ENCODE measurements around the gene CFAP20DC.
A peak's percentile ranks its signal among the peaks of the same experiment; 100 is the strongest.
"Not testable (repeated sequence)": the region's sequence is repeated elsewhere in the genome, so short reads cannot be mapped to it uniquely, and the experiment has no call there.

CFAP20DC gene

DNA sequence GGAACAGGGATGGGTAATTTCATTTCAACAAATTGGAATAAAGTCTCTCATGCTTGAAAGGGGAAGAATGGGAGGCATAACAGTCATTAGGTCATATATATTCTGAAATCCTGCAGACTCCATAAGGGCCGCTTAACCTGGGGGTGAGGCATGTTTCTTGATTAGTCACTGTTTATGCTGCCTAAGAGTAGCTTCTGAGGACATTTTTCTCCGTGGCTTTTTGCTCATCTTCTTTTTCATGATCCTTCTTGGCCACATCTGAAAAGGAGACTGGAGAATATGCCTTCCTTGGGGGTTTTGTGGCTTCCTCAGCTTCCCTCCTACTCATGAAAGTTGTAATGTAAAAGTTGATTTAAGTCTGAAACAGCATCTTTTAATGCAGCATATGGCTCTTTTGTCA, 20.0 kb upstream of the CFAP20DC start:
- ChIA-PET POLR2A (no interaction called here), CTCF (no interaction called here)
- no peak for DNase-seq (ENCODE audit: extremely low spot score)
- TF ChIP-seq ARNT (IDR thresholded peaks at IDR 0.05) (no peak), SP1 (IDR thresholded peaks at IDR 0.05) (no peak), ZNF384 (IDR thresholded peaks at IDR 0.05) (no peak), TARDBP (IDR thresholded peaks at IDR 0.05) (no peak), ELF4 (IDR thresholded peaks at IDR 0.05) (no peak), CTBP1 (IDR thresholded peaks at IDR 0.05; ENCODE audit: borderline replicate concordance) (no peak)

- no peak for DNase-seq (ENCODE audit: extremely low spot score)
- ChIA-PET CTCF (no interaction called here), POLR2A (no interaction called here)
- no peak for TF ChIP-seq FOXM1 (IDR thresholded peaks at IDR 0.05; ENCODE audit: borderline replicate concordance)
- no peak for TF ChIP-seq FOXK2 (IDR thresholded peaks at IDR 0.05)
- TF ChIP-seq L3MBTL2 (conservative IDR thresholded peaks at IDR 0.05): no peak
- TF ChIP-seq SUZ12 (IDR thresholded peaks at IDR 0.05): no peak
These were observed 15.4 kb upstream of the CFAP20DC start for GRCh38 chr3:59065240-59065639.

- ChIA-PET CTCF (interaction anchor here (0.6 kb wide), 1 partner anchor 295 kb away, joined by 4 read pairs; no protein-coding TSS in a partner anchor), POLR2A (no interaction called here)
- no peak for DNase-seq (ENCODE audit: extremely low spot score)
- TF ChIP-seq ELF4 (IDR thresholded peaks at IDR 0.05): no peak
- TF ChIP-seq FOXK2 (IDR thresholded peaks at IDR 0.05): no peak
These were observed 14.9 kb upstream of the CFAP20DC start for GRCh38 chr3:59064728-59065127.

DNA sequence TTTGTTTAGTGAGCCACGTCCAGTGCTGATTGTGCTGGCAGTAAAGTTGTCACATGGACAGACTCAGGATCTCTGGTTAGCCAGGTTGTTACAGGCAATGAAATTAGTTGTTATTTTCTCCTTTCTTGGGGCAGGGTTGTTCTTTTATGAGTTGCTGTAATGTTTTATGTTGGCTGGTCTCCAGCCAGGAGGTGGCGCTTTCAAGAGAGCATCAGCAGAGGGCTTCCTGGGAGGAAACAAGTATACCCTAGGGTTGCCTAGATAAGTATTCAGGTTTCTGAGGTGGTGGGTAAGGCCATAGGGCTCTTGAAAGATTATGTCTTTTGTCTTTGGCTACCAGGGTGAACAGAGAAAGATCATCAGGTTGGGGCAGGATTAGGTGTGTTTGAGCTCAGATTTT, 14.5 kb upstream of the CFAP20DC start:
- DNase-seq (ENCODE audit: extremely low spot score): no peak
- ChIA-PET POLR2A (no interaction called here), CTCF (interaction anchor here (0.6 kb wide), 1 partner anchor 295 kb away, joined by 4 read pairs; no protein-coding TSS in a partner anchor)
- TF ChIP-seq FOXA1 (IDR thresholded peaks at IDR 0.05) (no peak), CTBP1 (IDR thresholded peaks at IDR 0.05; ENCODE audit: borderline replicate concordance) (no peak), HDGF (IDR thresholded peaks at IDR 0.05; ENCODE audit: borderline replicate concordance) (no peak), SP1 (IDR thresholded peaks at IDR 0.05) (no peak)

DNA sequence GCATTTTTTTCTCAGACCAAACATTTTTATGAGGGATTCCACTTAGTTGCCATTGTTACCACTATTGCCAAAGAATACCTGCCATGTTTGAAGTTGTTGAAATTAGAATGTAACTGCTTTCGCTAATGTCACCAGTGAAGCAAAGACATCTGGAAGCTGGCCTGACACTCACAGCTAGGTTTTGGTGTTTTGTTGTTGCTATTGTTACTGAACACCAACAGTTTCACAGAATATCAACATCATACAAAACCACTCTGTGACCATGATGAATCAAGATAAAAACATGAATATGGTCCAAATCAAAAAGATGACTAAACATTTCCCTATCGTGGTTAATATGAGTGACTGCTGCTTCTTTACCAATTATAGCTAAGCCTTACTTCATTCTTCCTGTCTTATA, 6.9 kb upstream of the CFAP20DC start:
- TF ChIP-seq L3MBTL2 (conservative IDR thresholded peaks at IDR 0.05): no peak
- no peak for TF ChIP-seq HDGF (IDR thresholded peaks at IDR 0.05; ENCODE audit: borderline replicate concordance)
- TF ChIP-seq ELF4 (IDR thresholded peaks at IDR 0.05): no peak
- no peak for TF ChIP-seq CTBP1 (IDR thresholded peaks at IDR 0.05; ENCODE audit: borderline replicate concordance)
- POLR2A ChIA-PET: no interaction called here
- CTCF ChIA-PET: no interaction called here
- DNase-seq (ENCODE audit: extremely low spot score): no peak

- CTCF ChIA-PET: interaction anchor here (0.6 to 1.2 kb wide), 8 partner anchors 24 to 788 kb away, joined by 3 to 12 read pairs (median 6); no protein-coding TSS in a partner anchor
These were observed 3.1 kb upstream of the CFAP20DC start for GRCh38 chr3:59052803-59053411.

GRCh38 chr3:59050811-59051414, 1.1 kb upstream of the CFAP20DC start:
- DNase-seq (ENCODE audit: extremely low spot score); CTCF ChIA-PET; POLR2A ChIA-PET: not testable (repeated sequence)

More at GRCh38 chr3:59052803-59053411, 3.1 kb upstream of the CFAP20DC start:
- no peak for TF ChIP-seq HDGF (IDR thresholded peaks at IDR 0.05; ENCODE audit: borderline replicate concordance)
- no peak for TF ChIP-seq LEF1 (IDR thresholded peaks at IDR 0.05; ENCODE audit: borderline replicate concordance)
- no peak for TF ChIP-seq FOXK2 (IDR thresholded peaks at IDR 0.05)
- TF ChIP-seq TARDBP (IDR thresholded peaks at IDR 0.05): no peak
- no peak for TF ChIP-seq L3MBTL2 (conservative IDR thresholded peaks at IDR 0.05)
- no peak for TF ChIP-seq ZNF384 (IDR thresholded peaks at IDR 0.05)
- no peak for TF ChIP-seq ARNT (IDR thresholded peaks at IDR 0.05)
- no peak for TF ChIP-seq BHLHE40 (IDR thresholded peaks at IDR 0.05; ENCODE audit: borderline replicate concordance)
- no peak for TF ChIP-seq CTBP1 (IDR thresholded peaks at IDR 0.05; ENCODE audit: borderline replicate concordance)
- TF ChIP-seq ELF4 (IDR thresholded peaks at IDR 0.05): no peak
- no peak for TF ChIP-seq FOXM1 (IDR thresholded peaks at IDR 0.05; ENCODE audit: borderline replicate concordance)
- no peak for TF ChIP-seq NFRKB (IDR thresholded peaks at IDR 0.05)
- no peak for TF ChIP-seq SP1 (IDR thresholded peaks at IDR 0.05)
- TF ChIP-seq SUZ12 (IDR thresholded peaks at IDR 0.05): no peak
- TF ChIP-seq, protein P1, sequence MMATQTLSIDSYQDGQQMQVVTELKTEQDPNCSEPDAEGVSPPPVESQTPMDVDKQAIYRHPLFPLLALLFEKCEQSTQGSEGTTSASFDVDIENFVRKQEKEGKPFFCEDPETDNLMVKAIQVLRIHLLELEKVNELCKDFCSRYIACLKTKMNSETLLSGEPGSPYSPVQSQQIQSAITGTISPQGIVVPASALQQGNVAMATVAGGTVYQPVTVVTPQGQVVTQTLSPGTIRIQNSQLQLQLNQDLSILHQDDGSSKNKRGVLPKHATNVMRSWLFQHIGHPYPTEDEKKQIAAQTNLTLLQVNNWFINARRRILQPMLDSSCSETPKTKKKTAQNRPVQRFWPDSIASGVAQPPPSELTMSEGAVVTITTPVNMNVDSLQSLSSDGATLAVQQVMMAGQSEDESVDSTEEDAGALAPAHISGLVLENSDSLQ (IDR thresholded peaks at IDR 0.05): no peak
- peak; percentile 14 for DNase-seq (ENCODE audit: extremely low spot score)
- POLR2A ChIA-PET: no interaction called here

DNA sequence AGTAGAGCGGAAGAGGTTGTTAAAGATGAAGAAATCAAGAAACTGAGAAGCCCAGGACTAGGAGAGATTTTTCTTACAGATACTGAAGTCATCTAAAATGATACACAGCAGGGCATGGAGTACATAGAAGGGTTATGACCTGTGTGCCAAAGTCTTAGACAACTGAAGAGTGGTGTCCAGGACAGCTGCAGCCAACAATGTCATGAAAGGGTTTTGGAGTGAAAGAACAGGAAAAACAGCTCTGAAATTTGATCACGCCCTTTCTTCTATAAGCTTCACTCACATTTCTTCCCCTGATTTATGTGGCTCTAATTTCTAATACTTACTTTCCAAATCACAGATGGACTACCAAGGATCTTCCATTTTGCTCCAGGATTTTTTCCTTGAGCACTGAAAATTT, 3.0 kb downstream of the CFAP20DC start:
- ChIA-PET POLR2A (no interaction called here), CTCF (no interaction called here)
- TF ChIP-seq FOXA1 (IDR thresholded peaks at IDR 0.05) (no peak), FOXK2 (IDR thresholded peaks at IDR 0.05) (no peak), SUZ12 (IDR thresholded peaks at IDR 0.05) (no peak), TARDBP (IDR thresholded peaks at IDR 0.05) (no peak), CTBP1 (IDR thresholded peaks at IDR 0.05; ENCODE audit: borderline replicate concordance) (no peak), ARNT (IDR thresholded peaks at IDR 0.05) (no peak), ELF4 (IDR thresholded peaks at IDR 0.05) (no peak), SP1 (IDR thresholded peaks at IDR 0.05) (no peak), L3MBTL2 (conservative IDR thresholded peaks at IDR 0.05) (no peak), ZNF384 (IDR thresholded peaks at IDR 0.05) (no peak), NFRKB (IDR thresholded peaks at IDR 0.05) (no peak), HDGF (IDR thresholded peaks at IDR 0.05; ENCODE audit: borderline replicate concordance) (no peak), LEF1 (IDR thresholded peaks at IDR 0.05; ENCODE audit: borderline replicate concordance) (no peak), FOXM1 (IDR thresholded peaks at IDR 0.05; ENCODE audit: borderline replicate concordance) (no peak)
- TF ChIP-seq, protein P1 (IDR thresholded peaks at IDR 0.05): no peak
- DNase-seq (ENCODE audit: extremely low spot score): no peak
